Neural cell (in vitro differentiated cells): ENCODE measurements around the gene ROCK2. TPM values are rescaled to one million over a fixed set of nuclear protein-coding genes. Genes with fewer than 3 reads are reported as not detected.

ENCODE experiments used
- H2AFZ ChIP-seq: fragments of 200-600, 300-800 bp; sonication (generic), shearing (Covaris generic); 2 replicates; pipeline ENCODE4 v1.6.0; 2014; ENCODE audit warnings: low read depth, mild to moderate bottlenecking, antibody characterized with exemption, low read length, moderate library complexity
- H3F3A ChIP-seq: fragments of 200-600 bp; shearing (Covaris generic); 2 replicates; pipeline ENCODE4 v1.6.1; 2016; ENCODE audit warnings: mild to moderate bottlenecking, moderate library complexity, mixed read lengths, antibody characterized with exemption, low read length; ENCODE audit not compliant: insufficient read depth, poor library complexity, severe bottlenecking
- H3K27ac ChIP-seq: fragments of 200-600, 300-800 bp; sonication (generic), shearing (Covaris generic); 2 replicates; pipeline ENCODE4 v1.5.1; 2014; ENCODE audit warnings: mild to moderate bottlenecking, low read length, moderate library complexity
- H3K27me3 ChIP-seq: fragments of 300-800, 200-600 bp; sonication (generic), shearing (Covaris generic); 2 replicates; pipeline ENCODE4 v1.6.0; 2014; ENCODE audit warnings: mild to moderate bottlenecking, low read depth, low read length, moderate library complexity; ENCODE audit not compliant: insufficient read depth
- H3K36me3 ChIP-seq: fragments of 300-800, 200-600 bp; sonication (generic), shearing (Covaris generic); 2 replicates; pipeline ENCODE4 v1.5.1; 2014; ENCODE audit warnings: mild to moderate bottlenecking, antibody characterized with exemption, low read length, moderate library complexity; ENCODE audit not compliant: insufficient read depth
- H3K4me2 ChIP-seq: fragments of 300-800, 200-600 bp; sonication (generic), shearing (Covaris generic); 2 replicates; pipeline ENCODE4 v1.6.0; 2014; ENCODE audit warnings: mild to moderate bottlenecking, low read length
- H3K4me3 ChIP-seq: fragments of 300-800, 200-600 bp; sonication (generic), shearing (Covaris generic); 2 replicates; pipeline ENCODE4 v1.5.1; 2014; ENCODE audit warnings: mild to moderate bottlenecking, low read length, moderate library complexity
- H3K79me2 ChIP-seq: fragments of 200-600 bp; shearing (Covaris generic); replicated peaks from 2 replicates; pipeline ENCODE4 v1.6.0; 2014; ENCODE audit warnings: mild to moderate bottlenecking, low read length, moderate library complexity; ENCODE audit not compliant: insufficient read depth
- H3K9ac ChIP-seq: fragments of 300-800, 200-600 bp; sonication (generic), shearing (Covaris generic); 2 replicates; pipeline ENCODE4 v1.6.1; 2016; ENCODE audit warnings: mild to moderate bottlenecking, low read length, mixed read lengths
- H3K9me2 ChIP-seq: fragments of 200-600 bp; shearing (Covaris generic); 2 replicates; pipeline ENCODE4 v1.6.1; 2016; ENCODE audit warnings: mild to moderate bottlenecking, low read length, mixed read lengths; ENCODE audit not compliant: insufficient read depth
- H3K9me3 ChIP-seq: fragments of 200-600, 300-800 bp; sonication (generic), shearing (Covaris generic); 2 replicates; pipeline ENCODE4 v1.6.1; 2016; ENCODE audit warnings: mild to moderate bottlenecking, mixed run types, low read length, moderate library complexity, mixed read lengths
- H4K20me1 ChIP-seq: fragments of 200-600 bp; shearing (Covaris generic); 2 replicates; pipeline ENCODE4 v1.6.1; 2016; ENCODE audit warnings: mild to moderate bottlenecking, mixed run types; ENCODE audit not compliant: insufficient read depth
- CTCF ChIP-seq: fragments of 450-650 bp; IDR thresholded peaks from 2 replicates; pipeline ENCODE4 v1.5.1; 2014; ENCODE audit warnings: antibody characterized with exemption, mild to moderate bottlenecking, moderate library complexity; ENCODE audit not compliant: poor library complexity, severe bottlenecking
- EP300 ChIP-seq: fragments of 450-650 bp; conservative IDR thresholded peaks from 2 replicates; pipeline ENCODE4 v1.6.1; 2014; ENCODE audit warnings: antibody characterized with exemption, mild to moderate bottlenecking, moderate library complexity; ENCODE audit not compliant: poor library complexity, severe bottlenecking
- EZH2 ChIP-seq: fragments of 200-600, 300-800 bp; shearing (Covaris generic), sonication (generic); IDR thresholded peaks from 2 replicates; pipeline ENCODE4 v1.6.1; 2014; ENCODE audit warnings: antibody characterized with exemption, low read length, borderline replicate concordance, mild to moderate bottlenecking; ENCODE audit not compliant: insufficient read depth, poor library complexity, severe bottlenecking
- MXI1 ChIP-seq: fragments of 450-650 bp; conservative IDR thresholded peaks from 2 replicates; pipeline ENCODE4 v1.6.1; 2014; ENCODE audit warnings: antibody characterized with exemption, mild to moderate bottlenecking; ENCODE audit not compliant: poor library complexity, severe bottlenecking
- POLR2AphosphoS5 ChIP-seq: IDR thresholded peaks from 2 replicates; pipeline ENCODE4 v1.6.1; 2012
- RAD21 ChIP-seq: fragments of 450-650 bp; conservative IDR thresholded peaks from 2 replicates; pipeline ENCODE4 v1.6.1; 2014; ENCODE audit warnings: antibody characterized with exemption, mild to moderate bottlenecking, moderate library complexity
- REST ChIP-seq: IDR thresholded peaks from 2 replicates; pipeline ENCODE4 v1.6.1; 2012; ENCODE audit warnings: borderline replicate concordance
- SMC3 ChIP-seq: fragments of 450-650 bp; conservative IDR thresholded peaks from 2 replicates; pipeline ENCODE4 v1.6.1; 2014; ENCODE audit warnings: antibody characterized with exemption, mild to moderate bottlenecking, moderate library complexity; ENCODE audit not compliant: poor library complexity
- TAF1 ChIP-seq: IDR thresholded peaks from 2 replicates; pipeline ENCODE4 v1.6.1; 2012; ENCODE audit warnings: low read depth
- polyA plus RNA-seq: library from polyadenylated mRNA; depleted of rRNA; stranded (reverse); fragments of >200 nt; gene quantifications from 2 replicates; pipeline ENCODE4 v1.2.3, GENCODE V29; 2014

ROCK2 gene
- polyA plus RNA-seq, 1 donor from 2014 or later = 25.7 TPM

GRCh38 chr2:11364565-11364887 is 20.1 kb upstream of the ROCK2 start:
- Histone ChIP-seq H3K27me3 (no peaks in the 10 kb centered on the region), H4K20me1 (no peaks in the 10 kb centered on the region), H3K4me3 (no peak overlapping the region), H3K27ac (no peak overlapping the region), H3F3A (no peaks in the 10 kb centered on the region), H2AFZ (no peak overlapping the region), H3K4me2 (no peak overlapping the region), H3K9me2 (no peaks in the 10 kb centered on the region), H3K79me2 (no peaks in the 10 kb centered on the region), H3K9me3 (no peaks in the 10 kb centered on the region), H3K36me3 (no peaks in the 10 kb centered on the region), H3K9ac (no peak overlapping the region)
- no peak for TF ChIP-seq EZH2
- no peak for TF ChIP-seq POLR2AphosphoS5
- no peak for TF ChIP-seq CTCF
- TF ChIP-seq TAF1 = no peak
- TF ChIP-seq RAD21 = no peak

- Histone ChIP-seq H3K27me3 (no peaks in the 10 kb centered on the region), H3K4me3 (no peak overlapping the region), H3K9me2 (no peaks in the 10 kb centered on the region), H4K20me1 (no peaks in the 10 kb centered on the region), H3K4me2 (no peak overlapping the region), H3K9me3 (no peaks in the 10 kb centered on the region), H2AFZ (no peak overlapping the region), H3F3A (no peaks in the 10 kb centered on the region), H3K36me3 (no peaks in the 10 kb centered on the region), H3K79me2 (no peaks in the 10 kb centered on the region), H3K9ac (no peak overlapping the region), H3K27ac (no peak overlapping the region)
- TF ChIP-seq SMC3 (no peak), RAD21 (no peak), EP300 (no peak), CTCF (no peak), MXI1 (no peak)
These were observed 19.6 kb upstream of the ROCK2 start for GRCh38 chr2:11363868-11364564.

- Histone ChIP-seq H3K36me3 (no peaks in the 10 kb centered on the region), H3K9me3 (no peaks in the 10 kb centered on the region), H3K4me3 (no peak overlapping the region), H2AFZ (no peak overlapping the region), H3K9me2 (no peaks in the 10 kb centered on the region), H4K20me1 (no peaks in the 10 kb centered on the region), H3K79me2 (no peaks in the 10 kb centered on the region), H3K9ac (no peak overlapping the region), H3K27me3 (no peaks in the 10 kb centered on the region), H3K27ac (no peak overlapping the region), H3F3A (no peaks in the 10 kb centered on the region), H3K4me2 (no peak overlapping the region)
- TF ChIP-seq POLR2AphosphoS5 (no peak), RAD21 (no peak), SMC3 (no peak), MXI1 (no peak), CTCF (no peak), EP300 (no peak), REST (no peak), TAF1 (no peak), EZH2 (no peak)
These were observed 15.4 kb upstream of the ROCK2 start for GRCh38 chr2:11359865-11360264.
